Spinal cord (tissue), 10 donors: Measurements from ENCODE around the gene EWSR1. TPM values are rescaled to one million over a fixed set of nuclear protein-coding genes. Genes with fewer than 3 reads are reported as not detected.

Source experiments
- DNase-seq, 6 donors: peaks; one replicate each; pipeline versions ENCODE4 v3.0.0 to v3.0.0-alpha.2; 2013 to 2015; ENCODE audit warnings: low spot score in 6 of 6, low read depth in 4 of 6
- H3K27ac ChIP-seq: one replicate; pipeline ENCODE4 v1.5.1; 2013; ENCODE audit warnings: low read depth, low read length, control low read depth
- H3K27me3 ChIP-seq: one replicate; pipeline ENCODE4 v1.6.1; 2013; ENCODE audit warnings: low read length; ENCODE audit not compliant: control insufficient read depth, insufficient read depth
- H3K36me3 ChIP-seq: one replicate; pipeline ENCODE4 v1.6.1; 2013; ENCODE audit warnings: low read length; ENCODE audit not compliant: control insufficient read depth, insufficient read depth
- H3K4me1 ChIP-seq: one replicate; pipeline ENCODE4 v1.6.1; 2013; ENCODE audit warnings: low read length; ENCODE audit not compliant: control insufficient read depth, insufficient read depth
- H3K4me3 ChIP-seq: one replicate; pipeline ENCODE4 v1.5.1; 2013; ENCODE audit warnings: low read depth, low read length, control low read depth
- H3K9me3 ChIP-seq: one replicate; pipeline ENCODE4 v1.6.1; 2013; ENCODE audit warnings: low read length; ENCODE audit not compliant: control insufficient read depth, insufficient read depth
- WGBS: methylation state at CpG from one replicate; pipeline ENCODE4 v1.1.5; 2013; ENCODE audit warnings: missing lambda C conversion rate; ENCODE audit not compliant: insufficient coverage; 5-methylcytosine and 5-hydroxymethylcytosine counted together
- polyA plus RNA-seq, 2 donors: library from polyadenylated mRNA; unstranded; fragments of 120-200 nt; gene quantifications; one replicate each; pipeline ENCODE4 v1.2.1, GENCODE V29; 2013; ENCODE audit not compliant: insufficient read length in 2 of 2
- total RNA-seq, 2 donors: library from RNA; depleted of rRNA in 1 of 2; stranded (reverse); fragments of 120-200 nt in 1 of 2; fragments of >200 nt in 1 of 2; gene quantifications; one replicate each; pipeline versions ENCODE4 v1.2.3 to v1.2.4, GENCODE V29; 2013 to 2014
- donor health status: healthy.

The EWSR1 gene
- total and polyA plus RNA-seq, 4 donors = 114 to 316 (median 248) TPM

DNA sequence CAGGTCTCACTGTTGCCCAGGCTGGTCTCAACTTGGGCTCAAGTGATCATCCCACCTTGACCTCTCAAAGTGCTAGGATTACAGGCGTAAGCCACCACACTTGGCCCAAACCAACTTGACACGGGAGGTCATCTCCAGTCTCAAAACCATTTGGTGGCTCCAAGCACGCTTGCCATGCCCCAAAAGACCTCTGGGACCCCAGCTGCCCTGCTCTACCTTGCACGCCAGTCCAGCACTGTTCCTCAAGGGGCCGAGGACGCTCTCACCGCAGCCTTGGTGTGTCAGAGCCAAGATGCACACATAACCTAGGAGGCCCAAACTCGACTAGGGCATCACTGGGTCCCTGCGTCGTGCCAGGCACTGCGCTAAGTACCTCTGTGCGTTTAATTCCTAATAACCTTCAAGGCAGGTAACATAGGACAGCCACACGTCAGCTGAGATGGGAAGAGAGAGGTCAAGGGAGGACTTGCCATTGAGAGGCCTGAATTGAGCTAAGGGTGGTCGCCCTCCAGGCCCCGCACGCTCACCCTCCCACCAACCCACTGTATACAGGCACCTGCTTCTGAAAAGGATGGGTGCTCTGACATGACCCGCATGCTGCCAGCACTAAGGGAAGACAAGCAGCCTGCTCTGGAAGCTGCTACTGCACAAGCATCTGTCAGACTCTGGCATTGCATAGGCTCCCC lies 33.8 kb downstream of the EWSR1 start:
- peak overlapping the region; percentile 43 for H3K27ac ChIP-seq
- WGBS = 73% methylated on average over 12 of the region's 17 CpGs

GRCh38 chr22:29302402-29302680 lies 34.3 kb downstream of the EWSR1 start:
- H3K27me3 ChIP-seq = peaks cover 4% of the 10 kb centered on the region
- H3K36me3 ChIP-seq = peaks cover 43% of the 10 kb centered on the region
- peak overlapping the region; percentile 43 for H3K27ac ChIP-seq
- peaks cover 44% of the 10 kb centered on the region for H3K4me1 ChIP-seq
- H3K9me3 ChIP-seq = no peaks in the 10 kb centered on the region
- H3K4me3 ChIP-seq = no peak overlapping the region
- 29% methylated on average over 2 of the region's 2 CpGs for WGBS
- DNase-seq = peak in 1 of 6 donors; percentile 41

More for the DNA sequence above, 33.8 kb downstream of the EWSR1 start:
- Histone ChIP-seq H3K4me3 (no peak overlapping the region), H3K9me3 (no peaks in the 10 kb centered on the region), H3K36me3 (peaks cover 48% of the 10 kb centered on the region), H3K27me3 (peaks cover 4% of the 10 kb centered on the region), H3K4me1 (peaks cover 42% of the 10 kb centered on the region)
- no peak for DNase-seq

DNA sequence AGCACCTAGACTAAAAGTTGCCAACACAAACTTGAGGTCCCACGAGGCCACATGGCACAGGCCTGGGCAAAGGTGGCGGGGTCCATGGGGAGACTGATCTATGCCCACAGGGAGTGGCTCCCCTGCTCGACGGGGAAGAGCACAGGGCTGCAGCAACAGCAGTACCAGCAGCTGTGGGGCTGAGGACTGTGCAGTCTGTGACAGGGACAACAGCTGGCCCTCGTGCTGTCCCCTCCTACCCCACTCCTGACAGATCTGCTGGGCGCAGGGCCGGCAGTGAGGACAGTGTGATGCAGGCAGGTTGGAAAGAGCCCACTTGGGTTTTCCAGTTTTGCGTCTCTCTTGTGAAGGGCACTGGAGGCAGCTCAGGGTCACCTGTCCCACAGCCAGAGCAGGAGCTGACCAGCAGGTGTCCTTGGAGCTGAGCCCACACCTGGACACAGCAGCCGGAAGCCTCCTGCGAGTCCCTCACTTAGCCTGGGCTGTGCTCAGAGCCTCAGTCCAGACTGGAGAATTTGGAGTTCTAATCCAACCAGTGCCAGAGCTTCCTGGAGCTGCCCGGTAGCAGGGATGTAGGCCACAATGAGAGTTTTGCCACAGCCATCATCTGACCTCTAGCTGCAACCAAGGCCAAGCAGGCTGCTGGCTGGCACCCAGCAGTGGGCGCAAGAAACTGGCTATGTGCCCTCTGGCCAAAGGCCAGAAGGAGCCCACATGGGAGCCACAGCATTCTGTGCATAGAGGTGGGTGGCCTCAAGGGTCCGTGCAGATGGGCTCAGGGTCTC lies 34.8 kb downstream of the EWSR1 start:
- H3K36me3 ChIP-seq = peaks cover 39% of the 10 kb centered on the region
- H3K27ac ChIP-seq = peak overlapping the region; percentile 43
- H3K4me1 ChIP-seq = peaks cover 50% of the 10 kb centered on the region
- no peak overlapping the region for H3K4me3 ChIP-seq
- 41% methylated on average over 11 of the region's 13 CpGs for WGBS
- DNase-seq = no peak
- H3K9me3 ChIP-seq = no peaks in the 10 kb centered on the region
- peaks cover 4% of the 10 kb centered on the region for H3K27me3 ChIP-seq

GRCh38 chr22:29305836-29306174 lies 37.7 kb downstream of the EWSR1 start:
- peaks cover 76% of the 10 kb centered on the region for H3K4me1 ChIP-seq
- H3K4me3 ChIP-seq = peak overlapping the region; percentile 81
- peaks cover 39% of the 10 kb centered on the region for H3K36me3 ChIP-seq
- no peak for DNase-seq
- H3K27me3 ChIP-seq = peaks cover 6% of the 10 kb centered on the region
- no peaks in the 10 kb centered on the region for H3K9me3 ChIP-seq
- WGBS = 49% methylated on average over 7 of the region's 7 CpGs
- H3K27ac ChIP-seq = no peak overlapping the region

- under 1% methylated on average over 32 of the region's 40 CpGs for WGBS
- peak within 1 kb of the TSS; percentile 80 for H3K27ac ChIP-seq
- peak within 1 kb of the TSS; percentile 81 for H3K4me3 ChIP-seq
- H3K36me3 ChIP-seq = peaks cover 39% of the 10 kb centered on the region
- DNase-seq = peak in 4 of 6 donors; percentile 47 to 87 (median 59)
- peaks cover 78% of the 10 kb centered on the region for H3K4me1 ChIP-seq
- no peaks in the 10 kb centered on the region for H3K9me3 ChIP-seq
- H3K27me3 ChIP-seq = peaks cover 6% of the 10 kb centered on the region
Observed at GRCh38 chr22:29306175-29306834, 38.2 kb downstream of the EWSR1 start, which contains the start of gene GAS2L1. GAS2L1 (plus strand) TSS chr22:29306650; CDS start chr22:29308106, 1,456 bp downstream.

DNA sequence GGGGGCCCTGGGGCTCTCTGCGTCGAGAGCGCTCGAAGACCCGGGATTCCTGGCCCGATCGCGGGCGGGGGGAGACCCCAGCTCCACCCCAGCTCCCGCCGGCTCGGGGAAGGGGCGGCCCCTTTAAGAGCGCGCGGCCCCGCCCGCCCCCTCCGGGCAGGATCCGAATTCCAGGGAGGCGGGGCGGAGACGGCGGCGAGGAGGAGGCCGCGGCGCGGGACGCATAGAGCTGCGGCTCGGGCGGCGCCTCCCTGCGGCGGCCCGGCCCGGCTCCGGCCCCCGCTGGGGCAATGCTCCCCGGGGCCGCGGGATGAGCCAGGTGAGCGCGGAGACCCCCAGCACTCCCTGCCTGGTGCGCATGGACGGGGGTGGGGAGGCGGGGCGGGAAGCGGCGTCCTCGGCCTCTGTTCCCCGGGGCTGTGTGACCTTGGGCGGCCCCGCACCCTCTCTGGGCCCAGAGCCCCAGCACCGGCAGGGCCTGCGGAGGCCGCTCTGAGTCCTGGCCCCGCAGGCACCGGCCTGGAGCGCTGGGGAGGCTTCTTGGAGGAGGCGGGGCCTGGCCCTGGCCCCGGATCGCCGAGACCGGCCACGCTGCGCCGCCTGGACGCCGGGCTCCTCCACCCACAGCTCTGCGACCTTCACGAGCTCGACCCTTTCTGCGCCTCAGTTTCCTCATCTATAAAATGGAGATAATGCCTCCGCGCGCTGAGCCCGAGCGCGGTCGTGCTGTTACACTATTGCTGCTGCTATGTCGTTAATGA lies 38.9 kb downstream of the EWSR1 start:
- peaks cover 39% of the 10 kb centered on the region for H3K36me3 ChIP-seq
- peak overlapping the region; percentile 81 for H3K4me3 ChIP-seq
- 3% methylated on average over 82 of the region's 83 CpGs for WGBS
- H3K9me3 ChIP-seq = no peaks in the 10 kb centered on the region
- H3K27me3 ChIP-seq = peaks cover 9% of the 10 kb centered on the region
- DNase-seq = peak in 4 of 6 donors; percentile 54 to 93 (median 73)
- H3K27ac ChIP-seq = peak overlapping the region; percentile 80
- peaks cover 79% of the 10 kb centered on the region for H3K4me1 ChIP-seq

GRCh38 chr22:29307596-29308147 lies 39.6 kb downstream of the EWSR1 start:
- peaks cover 16% of the 10 kb centered on the region for H3K27me3 ChIP-seq
- DNase-seq = no peak
- H3K4me1 ChIP-seq = peaks cover 79% of the 10 kb centered on the region
- H3K9me3 ChIP-seq = no peaks in the 10 kb centered on the region
- H3K36me3 ChIP-seq = peaks cover 44% of the 10 kb centered on the region
- H3K27ac ChIP-seq = no peak overlapping the region
- WGBS = 75% methylated on average over 19 of the region's 20 CpGs
- H3K4me3 ChIP-seq = peak overlapping the region; percentile 47

GRCh38 chr22:29308148-29308790 lies 40.2 kb downstream of the EWSR1 start:
- H3K4me1 ChIP-seq = peaks cover 78% of the 10 kb centered on the region
- WGBS = 87% methylated on average over 50 of the region's 50 CpGs
- peaks cover 22% of the 10 kb centered on the region for H3K27me3 ChIP-seq
- no peak overlapping the region for H3K4me3 ChIP-seq
- H3K9me3 ChIP-seq = no peaks in the 10 kb centered on the region
- DNase-seq = no peak
- no peak overlapping the region for H3K27ac ChIP-seq
- peaks cover 44% of the 10 kb centered on the region for H3K36me3 ChIP-seq
